Right lobe of liver (tissue), 4 donors: ENCODE measurements around the gene UGDH.

Source experiments
- CTCF ChIP-seq, 4 donors: fragments of 200-600 bp in 3 of 4; fragments of 450-650 bp in 1 of 4; IDR thresholded peaks; one replicate each; pipeline versions ENCODE4 v1.5.1 to v1.8.0; 2016 to 2022; ENCODE audit warnings: antibody characterized with exemption in 4 of 4, mild to moderate bottlenecking in 2 of 4
- POLR2A ChIP-seq: fragments of 450-650 bp; IDR thresholded peaks from one replicate; pipeline ENCODE4 v1.6.1; 2017; ENCODE audit warnings: antibody characterized with exemption, mild to moderate bottlenecking
- donor health status: DM: no; HTN: no; CAD: no.
- donor health status: DM: no; HTN: no; CAD: no.
- donor health status: DM: no; HTN: yes; CAD: no.

GRCh38 chr4:39521253-39521919 lies 5.9 kb downstream of the UGDH start:
- no peak for TF ChIP-seq POLR2A
- no peak for TF ChIP-seq CTCF (IDR thresholded peaks at IDR 0.05)
